Parathyroid adenoma (tissue), 2 donors: Measurements from ENCODE around the gene SLC48A1.

ENCODE experiments used
- H2AFZ ChIP-seq: fragments of 300-600 bp; sonication (generic); one replicate; pipeline ENCODE4 v1.7.0; 2017; ENCODE audit warnings: antibody characterized with exemption, mild to moderate bottlenecking
- H3K27ac ChIP-seq: fragments of 300-600 bp; sonication (generic); one replicate; pipeline ENCODE4 v1.7.0; 2017
- H3K27me3 ChIP-seq: fragments of 300-600 bp; sonication (generic); one replicate; pipeline ENCODE4 v1.7.0; 2017; ENCODE audit warnings: low read length; ENCODE audit not compliant: control insufficient read depth, insufficient read depth
- H3K36me3 ChIP-seq: fragments of 300-600 bp; sonication (generic); one replicate; pipeline ENCODE4 v1.7.0; 2017; ENCODE audit warnings: low read length; ENCODE audit not compliant: control insufficient read depth, insufficient read depth
- H3K4me1 ChIP-seq: fragments of 300-600 bp; sonication (generic); one replicate; pipeline ENCODE4 v1.7.0; 2017; ENCODE audit warnings: control low read depth
- H3K4me2 ChIP-seq: fragments of 300-600 bp; sonication (generic); one replicate; pipeline ENCODE4 v1.7.0; 2017; ENCODE audit warnings: low read length
- H3K4me3 ChIP-seq: fragments of 300-600 bp; sonication (generic); one replicate; pipeline ENCODE4 v1.7.0; 2017; ENCODE audit warnings: low read depth, low read length
- H3K79me2 ChIP-seq: fragments of 300-600 bp; sonication (generic); one replicate; pipeline ENCODE4 v1.7.0; 2017; ENCODE audit warnings: control low read depth
- H3K9ac ChIP-seq: fragments of 300-600 bp; sonication (generic); one replicate; pipeline ENCODE4 v1.7.0; 2017; ENCODE audit warnings: mild to moderate bottlenecking
- H3K9me3 ChIP-seq: fragments of 300-600 bp; sonication (generic); one replicate; pipeline ENCODE4 v1.7.0; 2017; ENCODE audit warnings: low read length; ENCODE audit not compliant: control insufficient read depth
- TF ChIP-seq, protein P1 (sequence below): fragments of 300-600 bp; sonication (generic); IDR thresholded peaks from one replicate; pipeline ENCODE4 v1.7.0; 2017; ENCODE audit warnings: antibody characterized with exemption, mild to moderate bottlenecking
- donor health status: primary hyperparathyroidism.

SLC48A1 gene

GRCh38 chr12:47762850-47763465 is 10.1 kb upstream of the SLC48A1 start:
- Histone ChIP-seq H3K4me1 (peaks cover 40% of the 10 kb centered on the region), H3K36me3 (no peaks in the 10 kb centered on the region), H3K9ac (no peak overlapping the region), H3K27me3 (no peaks in the 10 kb centered on the region), H3K4me2 (peak overlapping the region; percentile 50), H3K27ac (peak overlapping the region; percentile 86), H3K79me2 (peaks cover 6% of the 10 kb centered on the region), H2AFZ (peak overlapping the region; percentile 6), H3K4me3 (no peak overlapping the region), H3K9me3 (no peaks in the 10 kb centered on the region)
- TF ChIP-seq, protein P1, sequence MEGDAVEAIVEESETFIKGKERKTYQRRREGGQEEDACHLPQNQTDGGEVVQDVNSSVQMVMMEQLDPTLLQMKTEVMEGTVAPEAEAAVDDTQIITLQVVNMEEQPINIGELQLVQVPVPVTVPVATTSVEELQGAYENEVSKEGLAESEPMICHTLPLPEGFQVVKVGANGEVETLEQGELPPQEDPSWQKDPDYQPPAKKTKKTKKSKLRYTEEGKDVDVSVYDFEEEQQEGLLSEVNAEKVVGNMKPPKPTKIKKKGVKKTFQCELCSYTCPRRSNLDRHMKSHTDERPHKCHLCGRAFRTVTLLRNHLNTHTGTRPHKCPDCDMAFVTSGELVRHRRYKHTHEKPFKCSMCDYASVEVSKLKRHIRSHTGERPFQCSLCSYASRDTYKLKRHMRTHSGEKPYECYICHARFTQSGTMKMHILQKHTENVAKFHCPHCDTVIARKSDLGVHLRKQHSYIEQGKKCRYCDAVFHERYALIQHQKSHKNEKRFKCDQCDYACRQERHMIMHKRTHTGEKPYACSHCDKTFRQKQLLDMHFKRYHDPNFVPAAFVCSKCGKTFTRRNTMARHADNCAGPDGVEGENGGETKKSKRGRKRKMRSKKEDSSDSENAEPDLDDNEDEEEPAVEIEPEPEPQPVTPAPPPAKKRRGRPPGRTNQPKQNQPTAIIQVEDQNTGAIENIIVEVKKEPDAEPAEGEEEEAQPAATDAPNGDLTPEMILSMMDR: no peak

DNA sequence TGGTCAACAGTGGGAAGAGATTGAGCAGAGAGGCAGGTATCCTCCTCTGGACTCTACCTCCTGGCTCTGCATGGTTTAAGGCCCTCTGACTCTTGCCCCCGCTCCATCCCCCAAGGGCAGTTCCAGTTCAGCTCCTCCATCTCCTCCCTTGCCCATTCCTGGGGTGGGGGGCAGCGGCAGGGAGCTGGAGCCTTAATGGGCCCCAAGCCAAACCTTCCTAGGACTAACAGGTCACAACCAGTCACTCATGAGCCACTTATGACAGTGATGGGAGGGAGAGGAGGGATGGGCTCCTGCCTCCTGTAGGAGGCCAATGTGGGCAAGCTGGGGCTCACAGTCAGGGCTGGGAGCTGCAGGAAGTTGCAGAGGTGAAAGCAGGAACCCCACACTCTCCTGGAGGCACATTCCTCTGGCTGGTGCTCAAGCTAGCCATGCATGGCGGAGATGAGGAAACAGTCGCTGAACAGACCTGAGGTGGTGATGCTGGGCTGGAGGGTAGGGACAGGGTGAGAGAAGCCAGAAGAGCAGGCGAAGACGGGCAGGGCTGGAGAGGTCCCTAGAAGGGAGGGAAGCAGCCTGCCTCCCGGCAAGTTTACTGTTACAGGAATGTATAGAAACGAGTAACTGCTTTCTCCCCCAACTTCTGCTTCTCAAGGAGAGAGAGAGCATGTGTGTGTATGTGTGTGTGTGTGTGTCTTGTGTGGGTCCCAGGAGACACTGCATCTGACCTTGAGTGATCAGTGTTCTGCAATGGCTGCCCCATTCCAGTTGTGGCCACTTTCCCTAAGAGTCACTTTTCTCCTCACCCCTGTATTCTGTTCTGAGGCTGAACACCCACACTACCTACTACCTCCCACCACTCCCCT is 9.3 kb upstream of the SLC48A1 start:
- no peak overlapping the region for H3K4me2 ChIP-seq
- no peak overlapping the region for H3K4me3 ChIP-seq
- H3K4me1 ChIP-seq: peaks cover 41% of the 10 kb centered on the region
- peak overlapping the region; percentile 6 for H2AFZ ChIP-seq
- TF ChIP-seq, protein P1: no peak
- no peaks in the 10 kb centered on the region for H3K27me3 ChIP-seq
- H3K27ac ChIP-seq: peak overlapping the region; percentile 86
- H3K79me2 ChIP-seq: peaks cover 4% of the 10 kb centered on the region
- H3K36me3 ChIP-seq: no peaks in the 10 kb centered on the region
- H3K9ac ChIP-seq: no peak overlapping the region
- no peaks in the 10 kb centered on the region for H3K9me3 ChIP-seq

GRCh38 chr12:47766502-47767215 is 6.4 kb upstream of the SLC48A1 start:
- H3K9ac ChIP-seq: no peak overlapping the region
- H3K9me3 ChIP-seq: no peaks in the 10 kb centered on the region
- no peak overlapping the region for H3K4me2 ChIP-seq
- H3K79me2 ChIP-seq: peaks cover 4% of the 10 kb centered on the region
- no peaks in the 10 kb centered on the region for H3K36me3 ChIP-seq
- TF ChIP-seq, protein P1: no peak
- no peak overlapping the region for H3K4me3 ChIP-seq
- no peak overlapping the region for H2AFZ ChIP-seq
- H3K27me3 ChIP-seq: no peaks in the 10 kb centered on the region
- no peak overlapping the region for H3K27ac ChIP-seq
- peaks cover 35% of the 10 kb centered on the region for H3K4me1 ChIP-seq

DNA sequence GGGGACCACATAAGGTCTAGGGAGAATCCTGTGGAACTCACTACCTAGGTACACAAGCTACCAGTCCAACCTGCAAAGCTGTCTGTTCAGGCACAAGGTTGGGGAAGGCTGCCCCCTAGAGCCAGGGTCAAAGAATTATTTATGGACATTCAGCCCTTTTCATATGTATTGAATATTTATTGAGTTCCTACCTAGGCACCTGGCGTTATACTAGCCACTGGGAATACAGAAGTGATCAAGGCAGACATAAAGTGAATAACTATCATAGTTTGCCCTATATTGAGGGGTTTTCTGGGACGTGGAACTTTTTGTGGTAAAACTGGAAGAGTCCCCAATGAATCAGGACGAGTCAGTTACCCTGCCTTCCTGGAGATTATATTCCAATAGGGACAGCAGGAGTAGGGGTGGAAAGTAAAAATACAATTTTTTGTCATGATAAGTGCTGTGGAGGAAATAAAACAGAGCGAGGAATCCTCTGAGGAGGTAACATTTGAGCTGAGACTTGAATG is 5.8 kb upstream of the SLC48A1 start:
- Histone ChIP-seq H3K9ac (no peak overlapping the region), H3K79me2 (peaks cover 4% of the 10 kb centered on the region), H3K4me3 (no peak overlapping the region), H3K36me3 (no peaks in the 10 kb centered on the region), H3K27ac (no peak overlapping the region), H3K27me3 (no peaks in the 10 kb centered on the region), H3K4me1 (peaks cover 29% of the 10 kb centered on the region), H2AFZ (no peak overlapping the region), H3K4me2 (no peak overlapping the region), H3K9me3 (no peaks in the 10 kb centered on the region)
- TF ChIP-seq, protein P1: peak; percentile 66
